PFSK-1 (cell line): ENCODE results near the gene TIGAR.

Experiments
- FOXP2 ChIP-seq: optimal IDR thresholded peaks from 2 replicates; pipeline ENCODE3; 2011; ENCODE audit warnings: borderline replicate concordance, control low read depth, inconsistent platforms; ENCODE audit not compliant: insufficient read depth; ENCODE audit errors: extremely low read length, extremely low read depth
- POLR2AphosphoS5 ChIP-seq: IDR thresholded peaks from 2 replicates; pipeline ENCODE4 v1.6.1; 2012; ENCODE audit warnings: low read depth, mild to moderate bottlenecking, control low read depth, low read length, moderate library complexity
- REST ChIP-seq, 2 experiments: IDR thresholded peaks; 2 replicates each; pipeline versions ENCODE4 v1.6.1 to v1.8.0; 2011 to 2012; ENCODE audit warnings: low read depth in 2 of 2, low read length in 2 of 2, control low read depth in 1 of 2, inconsistent platforms in 1 of 2, mild to moderate bottlenecking in 1 of 2, moderate library complexity in 1 of 2; ENCODE audit not compliant: insufficient read depth in 1 of 2
- SIN3A ChIP-seq: IDR thresholded peaks from 2 replicates; pipeline ENCODE4 v1.6.1; 2012; ENCODE audit warnings: mild to moderate bottlenecking, low read length, moderate library complexity, borderline replicate concordance; ENCODE audit not compliant: insufficient read depth
- TAF1 ChIP-seq: IDR thresholded peaks from 2 replicates; pipeline ENCODE4 v1.6.1; 2012; ENCODE audit warnings: low read length, control low read depth, borderline replicate concordance; ENCODE audit not compliant: insufficient read depth

Gene TIGAR

DNA sequence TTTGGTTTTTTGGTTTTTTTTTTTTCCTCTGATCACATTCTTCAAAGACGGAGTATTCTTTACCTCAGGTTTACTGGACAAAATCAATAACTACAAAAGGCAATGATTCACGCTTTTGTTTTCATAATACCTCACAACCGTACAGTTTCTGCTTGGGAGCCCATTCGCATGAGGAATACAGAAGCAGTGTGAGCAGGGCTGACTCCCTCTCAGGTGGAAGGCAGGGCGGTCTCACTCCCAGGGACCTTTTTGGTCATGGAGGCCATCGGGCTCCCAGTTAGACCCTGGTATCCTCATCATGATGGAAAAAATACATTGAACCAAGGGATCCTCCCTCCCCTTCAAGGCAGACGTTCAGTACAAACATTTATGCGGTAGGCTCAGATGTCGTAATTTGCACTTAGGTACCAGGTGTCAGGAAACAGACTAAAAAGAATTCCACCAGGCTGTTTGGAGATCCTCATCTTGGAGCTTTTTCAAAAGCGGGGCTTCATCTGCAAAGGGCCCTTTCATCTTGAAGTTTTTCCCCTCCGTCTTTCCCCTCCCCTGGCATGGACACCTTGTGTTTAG, 19.0 kb upstream of the TIGAR start:
- TF ChIP-seq FOXP2 (no peak), TAF1 (no peak), POLR2AphosphoS5 (no peak; the same call in none of the 2 replicates), SIN3A (no peak), REST (IDR thresholded peaks at IDR 0.05; ENCODE audit: insufficient read depth in 1 of 2, low read depth in 2 of 2, low read length in 2 of 2) (no peak)

DNA sequence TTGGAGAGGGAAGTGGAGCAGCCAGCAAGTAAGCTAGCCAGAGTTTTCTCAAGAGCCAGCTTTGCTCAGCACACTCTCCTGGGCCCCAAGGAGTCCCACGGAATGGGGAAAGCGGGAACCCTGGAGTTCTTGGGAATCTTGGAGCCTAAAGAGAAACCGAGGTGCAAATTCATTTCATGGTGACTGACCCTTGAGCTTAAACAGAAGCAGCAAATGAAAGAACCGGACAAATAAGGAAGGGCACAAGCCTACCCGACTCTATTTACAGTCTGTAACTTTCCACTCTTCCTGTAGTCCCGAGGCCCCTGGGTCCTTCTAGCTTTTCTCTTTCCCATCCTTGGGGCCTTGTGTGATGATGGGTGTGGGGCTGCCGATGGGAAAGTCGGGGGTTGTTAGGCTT, 18.1 kb upstream of the TIGAR start:
- no peak; the same call in 1 of the 2 replicates for TF ChIP-seq POLR2AphosphoS5
- TF ChIP-seq SIN3A = no peak
- TF ChIP-seq FOXP2 = no peak
- no peak for TF ChIP-seq TAF1
- no peak for TF ChIP-seq REST (IDR thresholded peaks at IDR 0.05; ENCODE audit: insufficient read depth in 1 of 2, low read depth in 2 of 2, low read length in 2 of 2)

GRCh38 chr12:4303750-4304149, 17.3 kb upstream of the TIGAR start:
- no peak for TF ChIP-seq FOXP2

- TF ChIP-seq TAF1 (no peak), REST (IDR thresholded peaks at IDR 0.05; ENCODE audit: insufficient read depth in 1 of 2, low read depth in 2 of 2, low read length in 2 of 2) (no peak)
Measured at GRCh38 chr12:4307593-4308333, 13.2 kb upstream of the TIGAR start.

DNA sequence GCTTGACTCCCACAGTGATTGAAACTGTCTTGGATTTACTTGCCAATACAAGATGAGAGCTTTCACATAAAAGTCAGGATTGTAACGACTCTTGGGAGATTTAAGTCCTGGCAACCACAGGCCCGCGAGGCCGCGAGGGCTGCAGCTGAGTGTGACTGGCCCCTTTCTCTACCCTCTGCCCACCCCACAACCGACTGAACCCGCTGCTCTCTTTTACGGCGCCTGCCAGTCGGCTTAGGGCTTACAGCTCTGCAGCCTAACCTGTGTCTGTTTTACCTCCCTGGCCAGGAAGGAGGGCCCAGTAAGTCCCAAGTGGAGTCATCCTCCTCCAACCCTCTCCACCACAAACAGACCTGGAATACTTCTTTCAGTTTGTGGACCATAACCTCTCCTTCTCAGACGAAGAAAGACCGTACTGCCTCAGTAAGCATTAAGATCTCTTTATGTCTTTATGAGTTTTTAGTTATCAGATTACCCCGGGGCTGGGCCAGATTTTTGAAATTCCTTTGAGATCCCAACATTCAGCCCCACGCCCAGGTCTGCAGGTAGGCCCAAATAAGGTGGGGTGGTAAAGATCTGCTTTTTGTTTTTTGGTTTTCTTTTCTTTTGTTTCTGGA, 12.6 kb upstream of the TIGAR start:
- TF ChIP-seq TAF1 (no peak), FOXP2 (no peak), SIN3A (no peak), POLR2AphosphoS5 (no peak), REST (IDR thresholded peaks at IDR 0.05; ENCODE audit: insufficient read depth in 1 of 2, low read depth in 2 of 2, low read length in 2 of 2) (no peak)
